DND-41 (cell line): ENCODE measurements around the gene LNX1.

Experiments used
- ATAC-seq: fragments of 200-7000 bp; cut with Tn5 transposase; 3 replicates; pipeline ENCODE4 v1.9.1; 2021; ENCODE audit warnings: low read depth; ENCODE audit not compliant: insufficient read depth
- DNase-seq: peaks from one replicate; pipeline ENCODE4 v3.0.0-alpha.2; 2020
- H2AFZ ChIP-seq: 2 replicates; pipeline ENCODE4 v1.6.0; 2012; ENCODE audit warnings: low read depth, low read length
- H3K27ac ChIP-seq: 2 replicates; pipeline ENCODE4 v1.5.1; 2012; ENCODE audit warnings: low read length, inconsistent platforms
- H3K27me3 ChIP-seq: fragments of 200-600 bp; sonication (generic); 2 replicates; pipeline ENCODE4 v1.6.0; 2012; ENCODE audit warnings: low read length, mild to moderate bottlenecking, inconsistent platforms; ENCODE audit not compliant: insufficient read depth, poor library complexity
- H3K36me3 ChIP-seq: 2 replicates; pipeline ENCODE4 v1.5.1; 2012; ENCODE audit warnings: low read length, inconsistent platforms; ENCODE audit not compliant: insufficient read depth
- H3K4me1 ChIP-seq: 2 replicates; pipeline ENCODE4 v1.5.1; 2012; ENCODE audit warnings: mild to moderate bottlenecking, low read length; ENCODE audit not compliant: insufficient read depth
- H3K4me2 ChIP-seq: 2 replicates; pipeline ENCODE4 v1.6.0; 2012; ENCODE audit warnings: mild to moderate bottlenecking, moderate library complexity, low read length, inconsistent platforms; ENCODE audit not compliant: insufficient read depth
- H3K4me3 ChIP-seq, 2 experiments: fragments of 200-600 bp in 1 of 2; shearing (Covaris generic) in 1 of 2; 2 replicates each; pipeline ENCODE4 v1.5.1; 2012 to 2016; ENCODE audit warnings: inconsistent platforms in 2 of 2, low read length in 2 of 2, mild to moderate bottlenecking in 2 of 2, low read depth in 1 of 2, moderate library complexity in 1 of 2
- H3K79me2 ChIP-seq: 2 replicates; pipeline ENCODE4 v1.6.0; 2012; ENCODE audit warnings: low read length, inconsistent platforms; ENCODE audit not compliant: insufficient read depth
- H3K9ac ChIP-seq: 2 replicates; pipeline ENCODE4 v1.6.0; 2012; ENCODE audit warnings: low read depth, mild to moderate bottlenecking, inconsistent platforms, low read length, moderate library complexity
- H3K9me3 ChIP-seq: 2 replicates; pipeline ENCODE4 v1.5.1; 2012; ENCODE audit warnings: low read length, moderate library complexity, mild to moderate bottlenecking, inconsistent platforms; ENCODE audit not compliant: insufficient read depth, severe bottlenecking
- H4K20me1 ChIP-seq: 2 replicates; pipeline ENCODE4 v1.6.0; 2012; ENCODE audit warnings: low read length; ENCODE audit not compliant: insufficient read depth
- EZH2 ChIP-seq: IDR thresholded peaks from 3 replicates; pipeline ENCODE4 v1.6.1; 2012; ENCODE audit warnings: borderline replicate concordance, low read depth, mild to moderate bottlenecking, moderate library complexity, low read length, inconsistent platforms; ENCODE audit not compliant: severe bottlenecking
- TF ChIP-seq, protein P1 (sequence below): IDR thresholded peaks from 2 replicates; pipeline ENCODE4 v1.5.1; 2012; ENCODE audit warnings: borderline replicate concordance, low read length, moderate library complexity, mild to moderate bottlenecking; ENCODE audit not compliant: poor library complexity, severe bottlenecking; ENCODE audit errors: extremely low read depth

The LNX1 gene

DNA sequence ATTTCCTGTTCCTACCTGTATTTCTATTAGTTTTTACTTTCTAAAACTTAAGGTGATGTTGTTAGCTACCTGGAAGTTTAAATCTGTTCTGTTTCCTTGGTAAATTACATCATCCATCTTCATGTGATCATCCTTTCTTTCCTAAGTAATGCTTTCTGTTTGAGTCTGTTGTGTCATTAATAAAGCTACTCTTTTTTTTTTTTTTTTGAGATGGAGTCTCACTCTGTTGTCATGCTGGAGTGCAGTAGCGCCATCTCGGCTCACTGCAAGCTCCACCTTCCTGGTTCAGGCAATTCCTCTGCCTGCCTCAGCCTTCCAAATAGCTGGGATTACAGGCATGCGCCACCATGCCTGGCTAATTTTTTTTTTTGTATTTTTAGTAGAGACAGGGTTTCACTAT is 140.5 kb downstream of the LNX1 start:
- no peaks in the 10 kb centered on the region for H3K9me3 ChIP-seq
- no peaks in the 10 kb centered on the region for H3K4me1 ChIP-seq
- no peaks in the 10 kb centered on the region for H3K79me2 ChIP-seq
- TF ChIP-seq, protein P1, sequence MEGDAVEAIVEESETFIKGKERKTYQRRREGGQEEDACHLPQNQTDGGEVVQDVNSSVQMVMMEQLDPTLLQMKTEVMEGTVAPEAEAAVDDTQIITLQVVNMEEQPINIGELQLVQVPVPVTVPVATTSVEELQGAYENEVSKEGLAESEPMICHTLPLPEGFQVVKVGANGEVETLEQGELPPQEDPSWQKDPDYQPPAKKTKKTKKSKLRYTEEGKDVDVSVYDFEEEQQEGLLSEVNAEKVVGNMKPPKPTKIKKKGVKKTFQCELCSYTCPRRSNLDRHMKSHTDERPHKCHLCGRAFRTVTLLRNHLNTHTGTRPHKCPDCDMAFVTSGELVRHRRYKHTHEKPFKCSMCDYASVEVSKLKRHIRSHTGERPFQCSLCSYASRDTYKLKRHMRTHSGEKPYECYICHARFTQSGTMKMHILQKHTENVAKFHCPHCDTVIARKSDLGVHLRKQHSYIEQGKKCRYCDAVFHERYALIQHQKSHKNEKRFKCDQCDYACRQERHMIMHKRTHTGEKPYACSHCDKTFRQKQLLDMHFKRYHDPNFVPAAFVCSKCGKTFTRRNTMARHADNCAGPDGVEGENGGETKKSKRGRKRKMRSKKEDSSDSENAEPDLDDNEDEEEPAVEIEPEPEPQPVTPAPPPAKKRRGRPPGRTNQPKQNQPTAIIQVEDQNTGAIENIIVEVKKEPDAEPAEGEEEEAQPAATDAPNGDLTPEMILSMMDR, result no peak
- H3K27me3 ChIP-seq, result no peaks in the 10 kb centered on the region
- no peak overlapping the region for H3K27ac ChIP-seq
- peaks cover 74% of the 10 kb centered on the region for H3K36me3 ChIP-seq
- no peak overlapping the region for H2AFZ ChIP-seq
- no peak overlapping the region for H3K9ac ChIP-seq
- H3K4me3 ChIP-seq, result no peak overlapping the region
- DNase-seq (no peak), ATAC-seq (no peak)
- no peaks in the 10 kb centered on the region for H4K20me1 ChIP-seq
- H3K4me2 ChIP-seq, result no peak overlapping the region

DNA sequence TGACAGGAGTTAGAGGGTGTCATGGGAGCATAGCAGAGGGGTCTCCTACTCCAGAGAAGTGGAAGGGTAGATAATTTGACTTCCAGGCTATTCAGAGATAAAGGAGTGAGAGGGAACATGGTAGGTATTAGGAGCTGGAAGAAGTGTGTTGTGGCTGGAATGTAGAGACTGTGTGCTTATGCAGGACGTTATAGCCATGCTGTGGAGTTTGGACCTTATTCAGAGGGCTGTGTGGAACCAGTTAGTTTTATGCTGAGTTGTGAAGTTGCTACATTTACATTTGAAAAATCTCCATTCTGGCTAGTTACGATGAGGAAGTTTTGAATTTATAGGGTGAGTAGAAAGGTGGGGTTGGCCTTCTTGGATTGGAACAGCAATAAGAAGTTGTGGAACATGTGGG is 146.3 kb downstream of the LNX1 start:
- Histone ChIP-seq H3K27me3 (no peaks in the 10 kb centered on the region), H3K36me3 (peaks cover 80% of the 10 kb centered on the region; the same call in 1 of the 2 replicates), H3K79me2 (0 out of 2 replicates have a peak, but pooled peaks cover 3% of the 10 kb centered on the region), H3K4me3 (no peak overlapping the region), H3K9ac (no peak overlapping the region), H3K9me3 (no peaks in the 10 kb centered on the region), H4K20me1 (no peaks in the 10 kb centered on the region), H3K27ac (no peak overlapping the region), H2AFZ (no peak overlapping the region), H3K4me2 (no peak overlapping the region), H3K4me1 (no peaks in the 10 kb centered on the region)
- no peak for DNase-seq
- TF ChIP-seq, protein P1, result no peak
- TF ChIP-seq EZH2, result no peak
- no peak for ATAC-seq

DNA sequence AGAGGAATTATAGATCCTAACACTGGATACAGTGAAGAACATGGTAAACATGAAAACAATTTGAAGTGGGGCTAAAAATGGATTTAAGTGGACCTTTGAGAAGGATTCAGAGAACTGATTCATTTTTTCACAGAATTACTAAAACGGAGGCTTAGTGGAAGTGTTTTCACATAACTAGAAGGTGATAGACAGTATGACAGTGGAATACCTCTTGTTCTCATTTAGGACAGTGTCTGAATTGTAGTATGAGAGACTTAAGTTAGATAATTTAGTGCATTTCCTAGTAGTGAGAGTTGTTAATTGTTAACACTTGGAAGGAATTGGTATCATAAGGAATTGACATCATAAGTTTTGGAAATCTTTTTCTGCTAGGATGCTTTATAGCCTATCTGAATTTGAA is 149.7 kb downstream of the LNX1 start:
- H3K27ac ChIP-seq, result no peak overlapping the region
- H3K9me3 ChIP-seq, result no peaks in the 10 kb centered on the region
- H3K9ac ChIP-seq, result no peak overlapping the region
- H3K4me3 ChIP-seq, result no peak overlapping the region
- H3K79me2 ChIP-seq, result peaks cover 9% of the 10 kb centered on the region
- H3K4me1 ChIP-seq, result no peaks in the 10 kb centered on the region
- no peak overlapping the region for H2AFZ ChIP-seq
- no peak overlapping the region for H3K4me2 ChIP-seq
- no peak for TF ChIP-seq EZH2
- TF ChIP-seq, protein P1, result no peak
- no peak for ATAC-seq
- no peaks in the 10 kb centered on the region for H3K27me3 ChIP-seq
- no peaks in the 10 kb centered on the region for H4K20me1 ChIP-seq
- H3K36me3 ChIP-seq, result peaks cover 86% of the 10 kb centered on the region
- DNase-seq, result no peak

DNA sequence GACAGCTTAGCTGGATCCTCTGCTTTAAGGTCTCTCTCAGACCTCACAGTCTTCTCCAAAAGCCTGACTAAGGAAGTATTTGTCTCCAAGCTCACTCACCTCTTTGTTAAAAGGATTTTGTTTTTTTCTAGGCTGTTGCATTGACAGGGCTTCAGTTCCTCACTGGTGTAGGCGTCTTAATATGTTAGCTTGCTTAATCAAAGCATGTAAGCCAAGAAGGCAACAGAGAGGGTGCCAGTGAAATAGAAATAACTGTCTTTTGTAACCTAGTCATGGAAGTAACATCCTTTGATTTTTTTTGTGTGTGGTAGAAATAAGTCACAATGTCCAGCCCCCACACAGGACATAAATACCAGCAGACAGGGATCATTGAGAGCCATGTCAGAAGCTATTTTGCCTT is 155.0 kb downstream of the LNX1 start:
- ATAC-seq (no peak), DNase-seq (no peak)
- Histone ChIP-seq H3K4me2 (no peak overlapping the region), H3K36me3 (peaks cover 80% of the 10 kb centered on the region), H3K27me3 (no peaks in the 10 kb centered on the region), H3K79me2 (peaks cover 23% of the 10 kb centered on the region), H3K27ac (no peak overlapping the region), H3K9me3 (no peaks in the 10 kb centered on the region), H3K4me3 (no peak overlapping the region), H2AFZ (no peak overlapping the region), H3K9ac (no peak overlapping the region), H4K20me1 (no peaks in the 10 kb centered on the region), H3K4me1 (no peaks in the 10 kb centered on the region; the same call in 1 of the 2 replicates)
- TF ChIP-seq EZH2, result no peak
- TF ChIP-seq, protein P1, result no peak
